Vagina (tissue), 2 donors: ENCODE measurements around the gene PTPRN2.

Experiments
- POLR2AphosphoS5 ChIP-seq, 2 donors: sonication (generic); formaldehyde crosslinking; IDR thresholded peaks; one replicate each; pipeline ENCODE4 v1.9.0; 2017; ENCODE audit warnings: antibody characterized with exemption in 2 of 2, mild to moderate bottlenecking in 2 of 2, low read depth in 1 of 2; ENCODE audit not compliant: insufficient read depth in 1 of 2
- TF ChIP-seq, protein P1 (sequence below), 3 experiments: fragments of 450-650 bp in 2 of 3; fragments of 200-600 bp in 1 of 3; sonication (generic) in 1 of 3; IDR thresholded peaks; one replicate each; pipeline ENCODE4 v1.5.1; 2017 to 2019; ENCODE audit warnings: antibody characterized with exemption in 3 of 3, mild to moderate bottlenecking in 2 of 3, moderate library complexity in 2 of 3

DNA sequence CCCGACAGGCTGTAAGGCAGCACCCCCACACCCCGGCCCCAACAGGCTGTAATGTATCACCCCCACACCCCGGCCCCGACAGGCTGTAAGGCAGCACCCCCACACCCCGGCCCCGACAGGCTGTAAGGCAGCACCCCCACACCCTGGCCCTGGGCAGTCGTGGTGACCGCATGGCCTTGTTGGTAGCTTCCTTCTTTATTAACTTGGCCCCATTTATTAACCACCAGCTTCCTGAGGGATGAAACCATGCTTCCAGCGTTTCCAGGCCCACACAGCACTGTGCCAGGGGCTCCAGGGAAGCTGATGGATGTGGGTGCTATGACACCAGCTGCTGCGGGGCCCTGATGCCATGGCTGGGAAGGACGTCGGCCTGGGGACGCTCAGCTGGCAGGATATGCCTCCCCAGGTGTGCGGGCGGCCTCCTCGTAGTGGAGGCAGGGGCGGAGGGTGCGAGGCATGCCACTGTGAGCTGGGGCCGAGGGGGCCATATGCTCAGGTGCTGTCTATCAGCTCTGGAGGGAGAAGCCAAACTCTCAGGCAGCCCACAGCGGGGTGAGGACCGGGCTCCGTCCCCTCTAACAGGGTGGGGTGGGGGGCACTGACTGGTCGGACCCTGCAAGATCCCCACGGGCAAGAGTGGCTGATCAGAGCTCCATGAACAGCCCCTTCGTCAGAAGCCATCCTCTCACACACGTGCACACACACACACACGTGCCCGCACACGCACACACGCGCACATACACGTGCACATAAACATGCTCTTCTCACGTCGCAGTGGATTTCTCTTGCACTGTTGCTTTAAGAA is 311.0 kb downstream of the PTPRN2 start:
- TF ChIP-seq, protein P1, sequence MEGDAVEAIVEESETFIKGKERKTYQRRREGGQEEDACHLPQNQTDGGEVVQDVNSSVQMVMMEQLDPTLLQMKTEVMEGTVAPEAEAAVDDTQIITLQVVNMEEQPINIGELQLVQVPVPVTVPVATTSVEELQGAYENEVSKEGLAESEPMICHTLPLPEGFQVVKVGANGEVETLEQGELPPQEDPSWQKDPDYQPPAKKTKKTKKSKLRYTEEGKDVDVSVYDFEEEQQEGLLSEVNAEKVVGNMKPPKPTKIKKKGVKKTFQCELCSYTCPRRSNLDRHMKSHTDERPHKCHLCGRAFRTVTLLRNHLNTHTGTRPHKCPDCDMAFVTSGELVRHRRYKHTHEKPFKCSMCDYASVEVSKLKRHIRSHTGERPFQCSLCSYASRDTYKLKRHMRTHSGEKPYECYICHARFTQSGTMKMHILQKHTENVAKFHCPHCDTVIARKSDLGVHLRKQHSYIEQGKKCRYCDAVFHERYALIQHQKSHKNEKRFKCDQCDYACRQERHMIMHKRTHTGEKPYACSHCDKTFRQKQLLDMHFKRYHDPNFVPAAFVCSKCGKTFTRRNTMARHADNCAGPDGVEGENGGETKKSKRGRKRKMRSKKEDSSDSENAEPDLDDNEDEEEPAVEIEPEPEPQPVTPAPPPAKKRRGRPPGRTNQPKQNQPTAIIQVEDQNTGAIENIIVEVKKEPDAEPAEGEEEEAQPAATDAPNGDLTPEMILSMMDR (IDR thresholded peaks at IDR 0.05) = no peak
- no peak for TF ChIP-seq POLR2AphosphoS5 (IDR thresholded peaks at IDR 0.05; ENCODE audit: insufficient read depth in 1 of 2, low read depth in 1 of 2)
